Measurements from ENCODE around the gene NSRP1. TPM values are rescaled to one million over a fixed set of nuclear protein-coding genes. Genes with fewer than 3 reads are reported as not detected.

Gene NSRP1
- total and polyA plus RNA-seq, 2 of the 8 experiments (the other 6 are each of a cell fraction or from before 2014, with no cell fraction given): 6.1 to 22.4 TPM

DNA sequence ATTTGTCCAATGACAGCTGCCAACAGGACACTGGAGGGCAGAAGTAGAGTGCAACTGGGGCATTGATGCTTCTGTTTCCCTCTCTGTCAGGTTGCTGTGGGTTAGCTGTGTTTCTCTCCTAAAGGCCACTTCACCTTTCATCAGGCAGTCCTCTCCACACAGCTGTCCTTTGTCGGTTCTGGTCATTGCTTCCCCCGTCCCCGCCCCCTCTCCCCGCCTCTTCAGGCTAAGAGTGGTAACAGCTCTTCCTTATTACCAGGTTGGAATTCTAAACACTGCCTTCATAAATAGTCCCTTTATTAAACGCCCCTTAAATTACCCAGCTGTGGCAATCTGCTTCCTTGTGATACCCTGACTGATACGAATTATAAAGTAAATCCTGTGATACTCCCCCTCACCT, 31.8 kb upstream of the NSRP1 start:
- Histone ChIP-seq H2BK5ac (ENCODE audit: low read depth, low read length) (no peak overlapping the region), H3K27ac (ENCODE audit: low read depth, low read length) (no peak overlapping the region), H2BK20ac (ENCODE audit: low read length) (no peak overlapping the region), H4K5ac (ENCODE audit: insufficient read length, low read depth, low read length) (no peak overlapping the region), H4K8ac (ENCODE audit: extremely low read depth, insufficient read depth, low read length) (no peak overlapping the region), H3K18ac (ENCODE audit: extremely low read depth, low read length) (no peak overlapping the region), H3K56ac (replicated peaks; ENCODE audit: insufficient read length, low read depth, low read length) (no peak overlapping the region), H2AK5ac (ENCODE audit: low read depth, low read length) (no peak overlapping the region), H3K79me1 (ENCODE audit: low read depth, low read length) (no peaks in the 10 kb centered on the region), H4K91ac (replicated peaks; ENCODE audit: insufficient read length, low read length) (no peak overlapping the region), H3K23ac (ENCODE audit: insufficient read length) (no peak overlapping the region), H2AFZ (ENCODE audit: low read length) (no peak overlapping the region), H2BK120ac (replicated peaks; ENCODE audit: low read depth, low read length) (no peak overlapping the region), H3K27me3 (replicated peaks in 1 of 4; ENCODE audit: control insufficient read depth in 3 of 4, extremely low read depth in 1 of 4, insufficient read depth in 3 of 4, low read length in 3 of 4) (no peaks in the 10 kb centered on the region; a peak in 1 of 7 replicates), H3K4me3 (ENCODE audit: extremely low read depth in 1 of 4, insufficient read depth in 2 of 4, low read depth in 3 of 4, low read length in 4 of 4) (no peak overlapping the region), H3K79me2 (ENCODE audit: control insufficient read depth in 1 of 2, insufficient read depth in 2 of 2, low read length in 2 of 2) (no peaks in the 10 kb centered on the region), H3K9ac (replicated peaks in 1 of 4; ENCODE audit: extremely low read depth in 1 of 4, low read depth in 3 of 4, low read length in 3 of 4) (no peak overlapping the region), H3K4me2 (ENCODE audit: insufficient read depth in 1 of 2, low read depth in 2 of 2, low read length in 2 of 2) (no peak overlapping the region), H2BK12ac (ENCODE audit: low read depth, low read length) (no peak overlapping the region), H3K36me3 (ENCODE audit: control insufficient read depth in 2 of 4, insufficient read depth in 4 of 4, low read length in 3 of 4) (no peaks in the 10 kb centered on the region), H3K14ac (ENCODE audit: insufficient read length) (no peak overlapping the region), H3K4ac (replicated peaks; ENCODE audit: insufficient read length, low read depth, low read length) (no peak overlapping the region), H3K23me2 (ENCODE audit: low read depth, low read length) (no peaks in the 10 kb centered on the region), H3K4me1 (replicated peaks in 1 of 4; ENCODE audit: control insufficient read depth in 3 of 4, insufficient read depth in 4 of 4, low read length in 3 of 4) (no peaks in the 10 kb centered on the region), H2BK15ac (ENCODE audit: low read length) (no peak overlapping the region), H3K9me3 (ENCODE audit: insufficient read depth in 2 of 2, low read depth in 1 of 2, low read length in 1 of 2) (no peaks in the 10 kb centered on the region), H4K20me1 (replicated peaks in 1 of 2; ENCODE audit: control insufficient read depth in 1 of 2, insufficient read depth in 2 of 2, low read length in 2 of 2) (no peaks in the 10 kb centered on the region)
- WGBS, 2 experiments (ENCODE audit: extremely low coverage in 1 of 2, insufficient coverage in 1 of 2, insufficient read length in 1 of 2, insufficient replicate concordance in 2 of 2, low coverage in 1 of 2, low lambda C conversion rate in 2 of 2, missing lambda C conversion rate in 1 of 2): 86% methylated on average over 5 of the region's 6 CpGs; no CpG with 5 or more reads in 1 of the 2 experiments
- ChIA-PET CTCF (ENCODE audit: partially characterized antibody) (interaction anchor here (0.7 to 4.4 kb wide), 7 partner anchors 8 to 210 kb away, joined by 3 to 37 read pairs (median 7); no protein-coding TSS in a partner anchor), POLR2A (ENCODE audit: partially characterized antibody) (interaction anchor here (0.5 to 1.3 kb wide), 2 partner anchors 467 to 684 kb away, joined by 3 to 4 read pairs; no protein-coding TSS in a partner anchor)
- FAIRE-seq: no peak
- no peak for TF ChIP-seq EP300 (IDR thresholded peaks at IDR 0.05; ENCODE audit: borderline replicate concordance in 1 of 2, low read depth in 2 of 2, low read length in 2 of 2)
- TF ChIP-seq FOSL1 (IDR thresholded peaks at IDR 0.05; ENCODE audit: insufficient read depth, low read depth, low read length): no peak
- no peak for TF ChIP-seq GTF2F1 (IDR thresholded peaks at IDR 0.05; ENCODE audit: borderline replicate concordance, low read depth, low read length)
- no peak for DNase-seq (ENCODE audit: low read depth in 1 of 2, low spot score in 2 of 2)
